Neural cell (in vitro differentiated cells): ENCODE data around the gene TOM1L1. TPM values are rescaled to one million over a fixed set of nuclear protein-coding genes. Genes with fewer than 3 reads are reported as not detected.

Source experiments
- H2AFZ ChIP-seq: fragments of 200-600, 300-800 bp; sonication (generic), shearing (Covaris generic); 2 replicates; pipeline ENCODE4 v1.6.0; 2014; ENCODE audit warnings: low read depth, mild to moderate bottlenecking, antibody characterized with exemption, low read length, moderate library complexity
- H3F3A ChIP-seq: fragments of 200-600 bp; shearing (Covaris generic); 2 replicates; pipeline ENCODE4 v1.6.1; 2016; ENCODE audit warnings: mild to moderate bottlenecking, moderate library complexity, mixed read lengths, antibody characterized with exemption, low read length; ENCODE audit not compliant: insufficient read depth, poor library complexity, severe bottlenecking
- H3K27ac ChIP-seq: fragments of 200-600, 300-800 bp; sonication (generic), shearing (Covaris generic); 2 replicates; pipeline ENCODE4 v1.5.1; 2014; ENCODE audit warnings: mild to moderate bottlenecking, low read length, moderate library complexity
- H3K27me3 ChIP-seq: fragments of 300-800, 200-600 bp; sonication (generic), shearing (Covaris generic); 2 replicates; pipeline ENCODE4 v1.6.0; 2014; ENCODE audit warnings: mild to moderate bottlenecking, low read depth, low read length, moderate library complexity; ENCODE audit not compliant: insufficient read depth
- H3K36me3 ChIP-seq: fragments of 300-800, 200-600 bp; sonication (generic), shearing (Covaris generic); 2 replicates; pipeline ENCODE4 v1.5.1; 2014; ENCODE audit warnings: mild to moderate bottlenecking, antibody characterized with exemption, low read length, moderate library complexity; ENCODE audit not compliant: insufficient read depth
- H3K4me2 ChIP-seq: fragments of 300-800, 200-600 bp; sonication (generic), shearing (Covaris generic); 2 replicates; pipeline ENCODE4 v1.6.0; 2014; ENCODE audit warnings: mild to moderate bottlenecking, low read length
- H3K4me3 ChIP-seq: fragments of 300-800, 200-600 bp; sonication (generic), shearing (Covaris generic); 2 replicates; pipeline ENCODE4 v1.5.1; 2014; ENCODE audit warnings: mild to moderate bottlenecking, low read length, moderate library complexity
- H3K79me2 ChIP-seq: fragments of 200-600 bp; shearing (Covaris generic); replicated peaks from 2 replicates; pipeline ENCODE4 v1.6.0; 2014; ENCODE audit warnings: mild to moderate bottlenecking, low read length, moderate library complexity; ENCODE audit not compliant: insufficient read depth
- H3K9ac ChIP-seq: fragments of 300-800, 200-600 bp; sonication (generic), shearing (Covaris generic); 2 replicates; pipeline ENCODE4 v1.6.1; 2016; ENCODE audit warnings: mild to moderate bottlenecking, low read length, mixed read lengths
- H3K9me2 ChIP-seq: fragments of 200-600 bp; shearing (Covaris generic); 2 replicates; pipeline ENCODE4 v1.6.1; 2016; ENCODE audit warnings: mild to moderate bottlenecking, low read length, mixed read lengths; ENCODE audit not compliant: insufficient read depth
- H3K9me3 ChIP-seq: fragments of 200-600, 300-800 bp; sonication (generic), shearing (Covaris generic); 2 replicates; pipeline ENCODE4 v1.6.1; 2016; ENCODE audit warnings: mild to moderate bottlenecking, mixed run types, low read length, moderate library complexity, mixed read lengths
- H4K20me1 ChIP-seq: fragments of 200-600 bp; shearing (Covaris generic); 2 replicates; pipeline ENCODE4 v1.6.1; 2016; ENCODE audit warnings: mild to moderate bottlenecking, mixed run types; ENCODE audit not compliant: insufficient read depth
- CTCF ChIP-seq: fragments of 450-650 bp; IDR thresholded peaks from 2 replicates; pipeline ENCODE4 v1.5.1; 2014; ENCODE audit warnings: antibody characterized with exemption, mild to moderate bottlenecking, moderate library complexity; ENCODE audit not compliant: poor library complexity, severe bottlenecking
- EP300 ChIP-seq: fragments of 450-650 bp; conservative IDR thresholded peaks from 2 replicates; pipeline ENCODE4 v1.6.1; 2014; ENCODE audit warnings: antibody characterized with exemption, mild to moderate bottlenecking, moderate library complexity; ENCODE audit not compliant: poor library complexity, severe bottlenecking
- EZH2 ChIP-seq: fragments of 200-600, 300-800 bp; shearing (Covaris generic), sonication (generic); IDR thresholded peaks from 2 replicates; pipeline ENCODE4 v1.6.1; 2014; ENCODE audit warnings: antibody characterized with exemption, low read length, borderline replicate concordance, mild to moderate bottlenecking; ENCODE audit not compliant: insufficient read depth, poor library complexity, severe bottlenecking
- MXI1 ChIP-seq: fragments of 450-650 bp; conservative IDR thresholded peaks from 2 replicates; pipeline ENCODE4 v1.6.1; 2014; ENCODE audit warnings: antibody characterized with exemption, mild to moderate bottlenecking; ENCODE audit not compliant: poor library complexity, severe bottlenecking
- POLR2AphosphoS5 ChIP-seq: IDR thresholded peaks from 2 replicates; pipeline ENCODE4 v1.6.1; 2012
- RAD21 ChIP-seq: fragments of 450-650 bp; conservative IDR thresholded peaks from 2 replicates; pipeline ENCODE4 v1.6.1; 2014; ENCODE audit warnings: antibody characterized with exemption, mild to moderate bottlenecking, moderate library complexity
- REST ChIP-seq: IDR thresholded peaks from 2 replicates; pipeline ENCODE4 v1.6.1; 2012; ENCODE audit warnings: borderline replicate concordance
- SMC3 ChIP-seq: fragments of 450-650 bp; conservative IDR thresholded peaks from 2 replicates; pipeline ENCODE4 v1.6.1; 2014; ENCODE audit warnings: antibody characterized with exemption, mild to moderate bottlenecking, moderate library complexity; ENCODE audit not compliant: poor library complexity
- TAF1 ChIP-seq: IDR thresholded peaks from 2 replicates; pipeline ENCODE4 v1.6.1; 2012; ENCODE audit warnings: low read depth
- polyA plus RNA-seq: library from polyadenylated mRNA; depleted of rRNA; stranded (reverse); fragments of >200 nt; gene quantifications from 2 replicates; pipeline ENCODE4 v1.2.3, GENCODE V29; 2014

The TOM1L1 gene
- polyA plus RNA-seq, 1 donor from 2014 or later, result 13.6 TPM

GRCh38 chr17:54902611-54903010, 2.0 kb downstream of the TOM1L1 start:
- Histone ChIP-seq H3K4me2 (no peak overlapping the region), H3K27me3 (no peaks in the 10 kb centered on the region), H3K9me3 (no peaks in the 10 kb centered on the region), H3F3A (peaks cover 6% of the 10 kb centered on the region), H3K4me3 (no peak overlapping the region), H3K79me2 (no peaks in the 10 kb centered on the region), H2AFZ (no peak overlapping the region), H4K20me1 (no peaks in the 10 kb centered on the region), H3K9me2 (no peaks in the 10 kb centered on the region), H3K27ac (no peak overlapping the region), H3K9ac (no peak overlapping the region), H3K36me3 (no peaks in the 10 kb centered on the region)
- no peak for TF ChIP-seq RAD21
- no peak for TF ChIP-seq EZH2
- TF ChIP-seq POLR2AphosphoS5, result no peak
- TF ChIP-seq EP300, result no peak
- no peak for TF ChIP-seq MXI1
- TF ChIP-seq TAF1, result no peak
- TF ChIP-seq REST, result no peak

- H3K9me3 ChIP-seq, result no peaks in the 10 kb centered on the region
- H3K27ac ChIP-seq, result no peak overlapping the region
- no peaks in the 10 kb centered on the region for H3K79me2 ChIP-seq
- peaks cover 4% of the 10 kb centered on the region for H3F3A ChIP-seq
- no peak overlapping the region for H3K4me2 ChIP-seq
- H3K27me3 ChIP-seq, result no peaks in the 10 kb centered on the region
- TF ChIP-seq REST (no peak), EP300 (no peak), MXI1 (no peak), SMC3 (no peak), EZH2 (no peak), CTCF (no peak), POLR2AphosphoS5 (no peak), RAD21 (no peak), TAF1 (no peak)
- no peaks in the 10 kb centered on the region for H3K36me3 ChIP-seq
- H3K9ac ChIP-seq, result no peak overlapping the region
- H4K20me1 ChIP-seq, result no peaks in the 10 kb centered on the region
- no peak overlapping the region for H3K4me3 ChIP-seq
- no peak overlapping the region for H2AFZ ChIP-seq
- H3K9me2 ChIP-seq, result no peaks in the 10 kb centered on the region
Observed at GRCh38 chr17:54903375-54903774, 2.7 kb downstream of the TOM1L1 start.
